WERI-Rb-1 (cell line): ENCODE results near the gene MAST4.
A peak's percentile ranks its signal among the peaks of the same experiment; 100 is the strongest.

ENCODE experiments used
- DNase-seq: peaks from one replicate; pipeline ENCODE4 v3.0.0-alpha.2; 2020
- H3K27ac ChIP-seq: fragments of 250-450 bp; sonication (Bioruptor Pico); 2 replicates; pipeline ENCODE4 v1.5.1; 2020; ENCODE audit warnings: mild to moderate bottlenecking, moderate library complexity
- H3K27me3 ChIP-seq: fragments of 250-450 bp; sonication (Bioruptor Pico); 2 replicates; pipeline ENCODE4 v1.5.1; 2021; ENCODE audit warnings: mild to moderate bottlenecking, low read depth, moderate library complexity; ENCODE audit not compliant: insufficient read depth, severe bottlenecking
- H3K36me3 ChIP-seq: fragments of 250-450 bp; sonication (Bioruptor Pico); 2 replicates; pipeline ENCODE4 v1.5.1; 2020; ENCODE audit warnings: mild to moderate bottlenecking, moderate library complexity
- H3K4me3 ChIP-seq: 2 replicates; pipeline ENCODE4 v1.5.1; 2011; ENCODE audit warnings: low read depth, mild to moderate bottlenecking, control low read depth, low read length
- H3K9me3 ChIP-seq: fragments of 250-450 bp; sonication (Bioruptor Pico); 2 replicates; pipeline ENCODE4 v1.5.1; 2021; ENCODE audit warnings: mild to moderate bottlenecking, moderate library complexity; ENCODE audit not compliant: severe bottlenecking
- TF ChIP-seq, protein P1 (sequence below): IDR thresholded peaks from 2 replicates; pipeline ENCODE4 v1.5.1; 2011; ENCODE audit warnings: low read depth, mild to moderate bottlenecking, control low read depth, inconsistent platforms, low read length

MAST4 gene

DNA sequence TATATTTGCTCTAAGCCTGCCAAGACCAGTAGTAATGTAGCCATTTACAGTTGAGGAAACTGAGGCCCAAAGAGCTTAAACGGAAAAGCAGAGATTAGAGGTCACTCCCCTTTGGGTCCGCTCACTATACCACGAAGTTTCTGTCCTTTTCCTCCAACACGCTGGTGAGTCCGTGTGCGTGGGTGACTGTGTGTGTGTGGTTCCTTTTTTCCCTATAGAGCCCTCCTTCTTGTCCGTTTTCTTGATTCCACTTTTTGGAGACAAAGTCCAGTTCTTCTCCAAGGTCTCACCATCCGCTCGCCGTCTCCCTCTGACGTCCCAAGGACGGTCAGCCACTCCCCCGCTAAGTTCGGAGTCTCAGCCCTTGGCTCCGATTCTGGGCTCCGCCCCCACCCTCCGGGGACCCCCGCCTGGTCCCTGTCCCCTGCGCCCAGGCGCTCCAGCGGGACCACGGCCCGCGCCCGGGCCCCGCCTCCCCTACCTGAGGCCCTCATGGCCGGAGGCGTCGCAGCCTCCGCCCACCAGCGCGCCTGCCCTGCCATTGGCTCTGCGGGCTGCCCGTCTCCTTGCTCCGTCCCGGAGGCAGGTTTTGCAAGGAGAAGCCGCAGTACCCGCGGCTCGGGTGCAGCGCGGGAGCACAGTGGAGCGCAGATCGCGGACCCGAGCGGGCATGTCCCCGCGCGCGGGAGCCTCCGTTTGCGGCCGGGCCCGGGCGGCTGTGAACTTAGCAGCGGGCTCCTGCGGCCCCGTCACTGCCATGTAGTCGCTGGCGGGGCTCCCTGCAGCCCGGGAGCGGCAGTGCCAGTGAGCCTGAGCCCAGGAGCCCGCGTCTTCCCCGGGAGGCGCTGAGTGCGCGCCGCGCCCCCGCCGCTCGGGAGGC, at the start of gene MAST4:
TSS of gene MAST4 (plus strand) at position 638 of the 880 bp plus-strand sequence. CDS start 263 bp downstream, outside the sequence.
- Histone ChIP-seq H3K27ac (no peak within 1 kb of the TSS), H3K36me3 (no peaks in the 10 kb centered on the region), H3K9me3 (no peaks in the 10 kb centered on the region), H3K27me3 (peaks cover 63% of the 10 kb centered on the region), H3K4me3 (peak within 1 kb of the TSS; percentile 62)
- TF ChIP-seq, protein P1, sequence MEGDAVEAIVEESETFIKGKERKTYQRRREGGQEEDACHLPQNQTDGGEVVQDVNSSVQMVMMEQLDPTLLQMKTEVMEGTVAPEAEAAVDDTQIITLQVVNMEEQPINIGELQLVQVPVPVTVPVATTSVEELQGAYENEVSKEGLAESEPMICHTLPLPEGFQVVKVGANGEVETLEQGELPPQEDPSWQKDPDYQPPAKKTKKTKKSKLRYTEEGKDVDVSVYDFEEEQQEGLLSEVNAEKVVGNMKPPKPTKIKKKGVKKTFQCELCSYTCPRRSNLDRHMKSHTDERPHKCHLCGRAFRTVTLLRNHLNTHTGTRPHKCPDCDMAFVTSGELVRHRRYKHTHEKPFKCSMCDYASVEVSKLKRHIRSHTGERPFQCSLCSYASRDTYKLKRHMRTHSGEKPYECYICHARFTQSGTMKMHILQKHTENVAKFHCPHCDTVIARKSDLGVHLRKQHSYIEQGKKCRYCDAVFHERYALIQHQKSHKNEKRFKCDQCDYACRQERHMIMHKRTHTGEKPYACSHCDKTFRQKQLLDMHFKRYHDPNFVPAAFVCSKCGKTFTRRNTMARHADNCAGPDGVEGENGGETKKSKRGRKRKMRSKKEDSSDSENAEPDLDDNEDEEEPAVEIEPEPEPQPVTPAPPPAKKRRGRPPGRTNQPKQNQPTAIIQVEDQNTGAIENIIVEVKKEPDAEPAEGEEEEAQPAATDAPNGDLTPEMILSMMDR: no peak
- peak; percentile 93 for DNase-seq

DNA sequence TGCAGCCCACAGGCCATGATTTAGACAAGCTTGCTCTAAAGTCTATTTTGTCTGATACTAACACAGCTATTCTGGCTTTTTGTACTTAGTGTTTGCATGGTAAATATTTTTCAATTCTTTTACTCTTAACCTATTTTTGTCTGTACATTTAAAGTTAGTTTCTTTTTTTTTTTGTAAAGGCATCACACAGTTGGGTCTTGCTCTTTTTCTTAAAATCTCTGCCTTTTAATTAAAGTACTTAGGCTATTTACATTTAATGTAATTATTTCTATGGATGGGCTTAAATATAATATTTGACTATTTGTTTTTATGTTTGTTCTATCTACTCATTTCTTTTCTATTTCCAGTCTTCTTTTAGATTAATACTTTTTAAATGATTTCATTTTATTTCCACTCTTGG, 49.7 kb upstream of the MAST4 start:
- DNase-seq: no peak
- Histone ChIP-seq H3K27ac (no peak overlapping the region), H3K4me3 (no peak overlapping the region), H3K36me3 (no peaks in the 10 kb centered on the region), H3K27me3 (no peaks in the 10 kb centered on the region), H3K9me3 (no peaks in the 10 kb centered on the region)
- TF ChIP-seq, protein P1: no peak

DNA sequence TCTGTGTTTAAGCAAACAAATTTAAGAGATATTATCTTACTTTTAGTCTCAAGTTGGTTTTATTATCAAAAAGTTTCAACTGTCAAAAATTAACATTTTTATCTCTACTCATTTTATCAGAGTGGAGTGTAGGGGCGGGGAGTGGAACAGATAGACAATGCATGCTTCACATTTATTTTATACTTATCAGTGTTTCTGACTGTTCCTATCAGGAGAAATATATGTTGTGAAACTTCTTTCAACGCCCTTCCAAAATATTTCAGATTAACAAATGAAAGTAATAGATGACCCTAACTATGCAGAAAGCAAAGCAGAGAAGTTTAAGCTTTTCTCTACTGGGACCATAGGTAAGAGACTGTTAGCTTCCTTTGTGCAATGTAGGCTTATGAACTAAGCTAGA, 44.9 kb upstream of the MAST4 start:
- no peak for DNase-seq
- no peaks in the 10 kb centered on the region for H3K27me3 ChIP-seq
- no peak overlapping the region for H3K4me3 ChIP-seq
- H3K36me3 ChIP-seq: no peaks in the 10 kb centered on the region
- peaks cover 4% of the 10 kb centered on the region for H3K9me3 ChIP-seq
- H3K27ac ChIP-seq: no peak overlapping the region
- TF ChIP-seq, protein P1: no peak

DNA sequence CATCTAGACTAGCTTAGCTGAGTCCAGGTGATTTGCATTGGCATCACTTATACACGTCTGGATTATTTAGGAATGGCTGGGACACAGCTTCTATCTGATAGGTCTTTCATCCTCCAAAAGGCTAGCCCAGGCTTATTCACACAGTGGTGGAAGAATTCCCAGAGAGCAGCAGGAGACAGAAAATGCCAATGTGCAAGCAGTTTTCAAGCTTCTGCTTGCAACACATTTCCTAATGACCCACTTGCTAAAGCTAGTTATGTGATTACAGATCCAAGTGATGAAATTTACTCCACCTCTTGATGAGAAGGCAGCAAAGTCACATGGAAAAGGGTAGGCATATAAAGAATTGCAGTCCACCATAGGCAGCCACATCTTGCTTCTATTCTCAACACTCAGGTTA, 44.2 kb upstream of the MAST4 start:
- Histone ChIP-seq H3K4me3 (no peak overlapping the region), H3K36me3 (no peaks in the 10 kb centered on the region), H3K27ac (no peak overlapping the region), H3K9me3 (peaks cover 4% of the 10 kb centered on the region), H3K27me3 (no peaks in the 10 kb centered on the region)
- DNase-seq: no peak
- TF ChIP-seq, protein P1: no peak

DNA sequence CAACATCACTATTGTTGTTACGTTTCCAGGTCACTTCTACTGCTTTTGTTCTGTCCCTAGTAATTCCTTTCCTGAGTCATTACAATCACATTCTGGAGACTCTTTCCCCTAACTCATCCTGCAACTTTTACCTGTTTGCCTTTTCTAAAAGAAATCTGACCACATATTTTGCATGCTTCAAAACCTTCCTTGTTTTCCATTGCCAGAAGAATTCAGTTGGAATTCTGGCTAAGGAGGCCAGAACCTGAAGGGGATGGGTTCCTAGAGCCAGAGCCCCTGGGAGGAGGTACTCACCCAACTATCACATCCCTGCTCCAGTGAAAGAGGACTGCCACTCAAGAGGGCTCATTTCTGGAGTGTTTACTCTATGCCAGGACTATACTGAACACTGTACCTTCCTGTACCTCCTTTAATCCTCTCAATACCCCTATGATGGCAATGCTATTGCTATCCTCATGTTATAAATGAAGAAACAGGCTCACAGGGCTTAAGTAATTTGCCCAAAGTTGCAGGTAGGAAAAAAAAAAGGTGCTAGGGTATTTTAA, 42.8 kb upstream of the MAST4 start:
- TF ChIP-seq, protein P1: no peak
- Histone ChIP-seq H3K4me3 (no peak overlapping the region), H3K27ac (no peak overlapping the region)

More for the DNA sequence above, 42.8 kb upstream of the MAST4 start:
- Histone ChIP-seq H3K36me3 (no peaks in the 10 kb centered on the region), H3K27me3 (no peaks in the 10 kb centered on the region), H3K9me3 (peaks cover 4% of the 10 kb centered on the region)
- DNase-seq: no peak
